ENCODE measurements around the gene EPHA10. TPM values are rescaled to one million over a fixed set of nuclear protein-coding genes. Genes with fewer than 3 reads are reported as not detected.
"Not testable (repeated sequence)": the region's sequence is repeated elsewhere in the genome, so short reads cannot be mapped to it uniquely, and the experiment has no call there.

EPHA10 gene
- total RNA-seq, 4 donors from 2014 or later = 54.5 to 94.3 (median 77.6) TPM

DNA sequence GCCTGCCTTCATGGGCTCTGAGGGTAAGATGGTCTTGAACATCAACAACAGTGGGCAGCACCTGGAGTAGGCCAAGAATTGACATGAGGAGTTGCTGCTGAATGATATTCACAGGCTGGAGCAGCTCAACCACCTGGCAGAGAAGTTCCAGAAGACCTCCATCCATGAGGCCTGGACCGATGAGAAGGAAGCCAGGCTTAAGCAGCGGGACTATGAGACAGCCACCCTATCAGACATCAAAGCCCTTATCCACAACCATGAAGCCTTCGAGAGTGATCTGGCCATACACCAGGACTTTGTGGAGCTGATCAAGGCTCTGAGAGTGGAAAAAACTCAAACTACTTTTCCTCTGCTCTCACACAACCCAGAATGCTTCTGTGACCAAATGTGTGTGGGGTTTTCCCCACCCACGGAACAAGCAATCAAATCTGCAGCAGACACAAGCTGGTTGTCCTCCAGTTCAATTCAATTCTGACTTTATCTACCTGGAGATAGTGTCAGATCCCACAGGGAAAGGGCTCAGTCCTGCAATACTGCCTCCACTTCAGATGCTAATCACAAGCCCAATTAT lies 12.1 kb upstream of the EPHA10 start:
- in situ Hi-C loops (cut with MboI; ENCODE audit: low pct_ligation_motif_present in 1 of 4, low pct_unique_long_range_greater_than_20kb in 1 of 4, low sequenced_read_pairs in 3 of 4) = no loop called here
- no peak for TF ChIP-seq POLR2A (IDR thresholded peaks at IDR 0.05)
- TF ChIP-seq EP300 (IDR thresholded peaks at IDR 0.05; ENCODE audit: low read depth) = no peak
- TF ChIP-seq, protein P1, sequence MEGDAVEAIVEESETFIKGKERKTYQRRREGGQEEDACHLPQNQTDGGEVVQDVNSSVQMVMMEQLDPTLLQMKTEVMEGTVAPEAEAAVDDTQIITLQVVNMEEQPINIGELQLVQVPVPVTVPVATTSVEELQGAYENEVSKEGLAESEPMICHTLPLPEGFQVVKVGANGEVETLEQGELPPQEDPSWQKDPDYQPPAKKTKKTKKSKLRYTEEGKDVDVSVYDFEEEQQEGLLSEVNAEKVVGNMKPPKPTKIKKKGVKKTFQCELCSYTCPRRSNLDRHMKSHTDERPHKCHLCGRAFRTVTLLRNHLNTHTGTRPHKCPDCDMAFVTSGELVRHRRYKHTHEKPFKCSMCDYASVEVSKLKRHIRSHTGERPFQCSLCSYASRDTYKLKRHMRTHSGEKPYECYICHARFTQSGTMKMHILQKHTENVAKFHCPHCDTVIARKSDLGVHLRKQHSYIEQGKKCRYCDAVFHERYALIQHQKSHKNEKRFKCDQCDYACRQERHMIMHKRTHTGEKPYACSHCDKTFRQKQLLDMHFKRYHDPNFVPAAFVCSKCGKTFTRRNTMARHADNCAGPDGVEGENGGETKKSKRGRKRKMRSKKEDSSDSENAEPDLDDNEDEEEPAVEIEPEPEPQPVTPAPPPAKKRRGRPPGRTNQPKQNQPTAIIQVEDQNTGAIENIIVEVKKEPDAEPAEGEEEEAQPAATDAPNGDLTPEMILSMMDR (IDR thresholded peaks at IDR 0.05) = no peak
- TF ChIP-seq POLR2AphosphoS5 (IDR thresholded peaks at IDR 0.05) = no peak
- H3K4me3 ChIP-seq = no peak overlapping the region
- peaks cover 0 to 7% (median 5%) of the 10 kb centered on the region in 4 donors for H3K4me1 ChIP-seq
- no peak for DNase-seq
- intact Hi-C loops (cut with DNase I; ENCODE audit: low total_unique reads) = no loop called here
- H3K9me3 ChIP-seq = no peaks in the 10 kb centered on the region
- 68% methylated on average over 4 of the region's 4 CpGs; no CpG with 5 or more reads in 1 of the 2 donors for WGBS, 2 donors (ENCODE audit: low coverage in 1 of 2)
- peaks cover 5% of the 10 kb centered on the region for H3K27me3 ChIP-seq
- no peak overlapping the region for H3K27ac ChIP-seq
- H3K36me3 ChIP-seq = no peaks in the 10 kb centered on the region

DNA sequence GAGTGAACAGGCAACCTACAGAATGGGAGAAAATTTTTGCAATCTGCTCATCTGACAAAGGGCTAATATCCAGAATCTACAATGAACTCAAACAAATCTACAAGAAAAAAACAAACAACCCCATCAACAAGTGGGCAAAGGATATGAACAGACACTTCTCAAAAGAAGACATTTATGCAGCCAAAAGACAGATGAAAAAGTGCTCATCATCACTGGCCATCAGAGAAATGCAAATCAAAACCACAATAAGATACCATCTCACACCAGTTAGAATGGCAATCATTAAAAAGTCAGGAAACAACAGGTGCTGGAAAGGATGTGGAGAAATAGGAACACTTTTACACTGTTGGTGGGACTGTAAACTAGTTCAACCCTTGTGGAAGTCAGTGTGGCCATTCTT lies 6.5 kb upstream of the EPHA10 start:
- H3K27ac ChIP-seq; DNase-seq; H3K9me3 ChIP-seq; H3K36me3 ChIP-seq; H3K4me3 ChIP-seq; H3K4me1 ChIP-seq; in situ Hi-C loops (cut with MboI; ENCODE audit: low pct_ligation_motif_present in 1 of 4, low pct_unique_long_range_greater_than_20kb in 1 of 4, low sequenced_read_pairs in 3 of 4); intact Hi-C loops (cut with DNase I; ENCODE audit: low total_unique reads): not testable (repeated sequence)
- peaks cover 40% of the 10 kb centered on the region for H3K27me3 ChIP-seq

DNA sequence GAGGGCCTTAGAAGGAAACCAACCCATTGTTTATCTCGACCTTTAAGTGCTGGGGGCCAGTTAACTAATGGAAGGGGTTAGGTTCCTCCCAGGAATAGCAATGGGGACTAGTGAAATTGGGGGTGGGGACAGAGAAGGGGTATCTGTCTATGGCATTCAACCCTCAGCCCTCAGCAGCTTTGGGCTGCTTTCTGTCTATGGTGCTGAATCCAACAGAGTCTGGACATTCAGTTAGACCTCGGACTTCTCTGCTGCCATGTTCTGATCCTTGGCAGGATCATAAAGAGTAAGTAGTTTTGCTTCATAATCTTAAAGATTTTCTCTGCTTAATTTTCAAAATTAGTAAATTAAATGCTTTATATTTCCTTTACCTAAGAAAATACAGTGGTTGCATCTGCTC lies 2.6 kb upstream of the EPHA10 start:
- TF ChIP-seq POLR2A (IDR thresholded peaks at IDR 0.05) (no peak), EP300 (IDR thresholded peaks at IDR 0.05; ENCODE audit: low read depth) (no peak), POLR2AphosphoS5 (IDR thresholded peaks at IDR 0.05) (no peak)
- TF ChIP-seq, protein P1 (IDR thresholded peaks at IDR 0.05) = no peak
- in situ Hi-C loops (cut with MboI; ENCODE audit: low pct_ligation_motif_present in 1 of 4, low pct_unique_long_range_greater_than_20kb in 1 of 4, low sequenced_read_pairs in 3 of 4) = no loop called here
- Histone ChIP-seq H3K27ac (no peak overlapping the region), H3K4me3 (no peak overlapping the region), H3K27me3 (peaks cover 74% of the 10 kb centered on the region), H3K36me3 (no peaks in the 10 kb centered on the region), H3K9me3 (no peaks in the 10 kb centered on the region), H3K4me1 (peaks cover 0 to 5% (median 0%) of the 10 kb centered on the region in 4 donors)
- WGBS, 2 donors (ENCODE audit: low coverage in 1 of 2) = 18% methylated on average over 2 of the region's 2 CpGs; no CpG with 5 or more reads in 1 of the 2 donors
- intact Hi-C loops (cut with DNase I; ENCODE audit: low total_unique reads) = no loop called here
- DNase-seq = no peak

DNA sequence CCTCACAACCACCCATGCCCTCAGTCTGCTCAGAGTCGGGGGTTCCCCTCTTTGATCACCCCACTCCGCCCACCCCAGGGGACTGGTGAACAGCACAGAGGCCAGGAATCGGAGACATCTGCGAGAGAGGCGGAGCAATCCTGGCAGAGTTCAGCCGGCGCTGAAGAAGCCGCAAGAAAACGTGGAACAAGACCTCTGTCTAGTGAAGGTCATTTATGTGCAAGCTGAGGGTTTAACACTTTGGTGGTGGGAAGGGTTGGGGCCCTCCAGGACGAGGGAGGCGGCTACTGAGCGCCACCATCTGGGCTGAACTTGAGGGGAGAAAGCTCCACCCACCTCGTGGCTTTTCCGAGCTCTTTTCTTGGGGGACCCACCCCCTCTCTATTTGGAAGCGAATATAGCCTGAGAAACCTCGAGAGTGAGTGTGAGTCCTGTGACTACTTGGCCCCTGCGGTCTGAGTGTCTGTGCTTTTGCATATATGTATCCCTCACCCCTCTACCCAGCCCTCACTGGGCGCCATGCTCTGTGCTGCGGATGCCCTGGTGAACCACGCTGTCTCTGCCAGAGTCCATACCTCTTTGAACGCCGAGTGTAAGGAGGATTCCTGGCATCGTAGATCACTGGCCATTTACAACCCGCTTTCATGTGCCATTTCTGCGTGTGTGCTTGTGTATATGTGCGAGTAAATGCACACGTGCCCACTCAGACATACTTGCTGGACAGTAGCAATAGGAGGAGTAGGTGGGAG lies 1.2 kb upstream of the EPHA10 start:
- in situ Hi-C loops (cut with MboI; ENCODE audit: low pct_ligation_motif_present in 1 of 4, low pct_unique_long_range_greater_than_20kb in 1 of 4, low sequenced_read_pairs in 3 of 4) = no loop called here
- H3K9me3 ChIP-seq = no peaks in the 10 kb centered on the region
- peaks cover 88% of the 10 kb centered on the region for H3K27me3 ChIP-seq
- TF ChIP-seq POLR2AphosphoS5 (IDR thresholded peaks at IDR 0.05) (no peak), EP300 (IDR thresholded peaks at IDR 0.05; ENCODE audit: low read depth) (no peak), POLR2A (IDR thresholded peaks at IDR 0.05) (no peak)
- TF ChIP-seq, protein P1 (IDR thresholded peaks at IDR 0.05) = no peak
- intact Hi-C loops (cut with DNase I; ENCODE audit: low total_unique reads) = no loop called here
- peaks cover 0 to 5% (median 0%) of the 10 kb centered on the region in 4 donors for H3K4me1 ChIP-seq
- no peak for DNase-seq
- H3K4me3 ChIP-seq = no peak overlapping the region
- no peak overlapping the region for H3K27ac ChIP-seq
- WGBS, 2 donors (ENCODE audit: low coverage in 1 of 2) = 8 to 22% methylated on average over 4 to 27 of the region's 27 CpGs
- no peaks in the 10 kb centered on the region for H3K36me3 ChIP-seq
